SU-DHL-6 (cell line): ENCODE data around the gene NLGN1.

Experiments used
- H2AFZ ChIP-seq: fragments of 200-600 bp; sonication (generic); 2 replicates; pipeline ENCODE4 v1.6.1; 2014; ENCODE audit warnings: low read depth, mild to moderate bottlenecking, moderate library complexity, mixed read lengths, antibody characterized with exemption, low read length; ENCODE audit not compliant: severe bottlenecking
- H3F3A ChIP-seq: fragments of 200-600 bp; shearing (Covaris generic); 2 replicates; pipeline ENCODE4 v1.6.0; 2016; ENCODE audit warnings: antibody characterized with exemption, mild to moderate bottlenecking; ENCODE audit not compliant: insufficient read depth
- H3K27ac ChIP-seq: fragments of 200-600 bp; sonication (generic); 2 replicates; pipeline ENCODE4 v1.5.1; 2016; ENCODE audit warnings: low read depth, mild to moderate bottlenecking, low read length, moderate library complexity, mixed read lengths
- H3K27me3 ChIP-seq: fragments of 200-600 bp; sonication (generic), shearing (Covaris generic); 2 replicates; pipeline ENCODE4 v1.6.0; 2014; ENCODE audit warnings: mild to moderate bottlenecking, low read length
- H3K36me3 ChIP-seq: fragments of 200-600 bp; sonication (generic); 2 replicates; pipeline ENCODE4 v1.6.1; 2014; ENCODE audit warnings: mild to moderate bottlenecking, low read length, mixed read lengths
- H3K4me2 ChIP-seq: fragments of 300-600, 200-600 bp; shearing (Covaris generic), sonication (generic); 2 replicates; pipeline ENCODE4 v1.6.0; 2014; ENCODE audit warnings: low read length, low read depth, mild to moderate bottlenecking; ENCODE audit not compliant: poor library complexity, severe bottlenecking
- H3K4me3 ChIP-seq: fragments of 200-600 bp; sonication (generic); 2 replicates; pipeline ENCODE4 v1.5.1; 2014; ENCODE audit warnings: antibody characterized with exemption, low read length, mild to moderate bottlenecking, mixed read lengths; ENCODE audit not compliant: insufficient read depth, poor library complexity, severe bottlenecking
- H3K79me2 ChIP-seq: fragments of 200-600 bp; sonication (generic); 2 replicates; pipeline ENCODE4 v1.6.1; 2014; ENCODE audit warnings: mild to moderate bottlenecking, low read length, moderate library complexity; ENCODE audit not compliant: insufficient read depth
- H3K9ac ChIP-seq: fragments of 200-600 bp; sonication (generic); 2 replicates; pipeline ENCODE4 v1.7.0; 2014; ENCODE audit warnings: mild to moderate bottlenecking, low read length
- H3K9me2 ChIP-seq: fragments of 200-600 bp; sonication (generic); replicated peaks from 2 replicates; pipeline ENCODE4 v1.6.1; 2014; ENCODE audit warnings: low read length; ENCODE audit not compliant: insufficient read depth
- H3K9me3 ChIP-seq: fragments of 200-600 bp; sonication (generic); 2 replicates; pipeline ENCODE4 v1.6.1; 2014; ENCODE audit warnings: low read length, mixed read lengths; ENCODE audit not compliant: insufficient read depth
- H4K20me1 ChIP-seq: fragments of 200-600 bp; sonication (generic); 2 replicates; pipeline ENCODE4 v1.6.1; 2014; ENCODE audit warnings: low read depth, mild to moderate bottlenecking, antibody characterized with exemption, low read length, moderate library complexity, mixed read lengths
- CTCF ChIP-seq: fragments of 200-600 bp; sonication (generic); IDR thresholded peaks from one replicate; pipeline ENCODE4 v1.5.1; 2017; ENCODE audit warnings: antibody characterized with exemption, mild to moderate bottlenecking, low read length, moderate library complexity; ENCODE audit not compliant: insufficient read depth, poor library complexity, severe bottlenecking
- EZH2phosphoT487 ChIP-seq: fragments of 200-600 bp; sonication (generic), shearing (Covaris generic); conservative IDR thresholded peaks from 2 replicates; pipeline ENCODE4 v1.6.1; 2018; ENCODE audit warnings: mild to moderate bottlenecking, antibody characterized with exemption, low read length, moderate library complexity, mixed read lengths

The NLGN1 gene

GRCh38 chr3:173734473-173734872, 336.9 kb downstream of the NLGN1 start:
- Histone ChIP-seq H3K9me3 (no peaks in the 10 kb centered on the region), H3F3A (no peaks in the 10 kb centered on the region), H3K4me3 (no peak overlapping the region), H3K36me3 (no peaks in the 10 kb centered on the region), H4K20me1 (no peaks in the 10 kb centered on the region), H3K27me3 (no peaks in the 10 kb centered on the region), H3K9me2 (no peaks in the 10 kb centered on the region), H2AFZ (no peak overlapping the region), H3K4me2 (no peak overlapping the region), H3K9ac (no peak overlapping the region), H3K27ac (no peak overlapping the region), H3K79me2 (no peaks in the 10 kb centered on the region)
- TF ChIP-seq CTCF, result no peak
- no peak for TF ChIP-seq EZH2phosphoT487

GRCh38 chr3:173734895-173735294, 337.4 kb downstream of the NLGN1 start:
- no peaks in the 10 kb centered on the region for H3K36me3 ChIP-seq
- no peaks in the 10 kb centered on the region for H3F3A ChIP-seq
- TF ChIP-seq CTCF (no peak), EZH2phosphoT487 (no peak)
- no peaks in the 10 kb centered on the region for H3K9me2 ChIP-seq
- no peaks in the 10 kb centered on the region for H3K79me2 ChIP-seq
- H3K4me2 ChIP-seq, result no peak overlapping the region
- no peaks in the 10 kb centered on the region for H3K27me3 ChIP-seq
- H3K27ac ChIP-seq, result no peak overlapping the region
- no peaks in the 10 kb centered on the region for H4K20me1 ChIP-seq
- H3K4me3 ChIP-seq, result no peak overlapping the region
- no peak overlapping the region for H2AFZ ChIP-seq
- H3K9ac ChIP-seq, result no peak overlapping the region
- no peaks in the 10 kb centered on the region for H3K9me3 ChIP-seq

- H3K9me2 ChIP-seq, result no peaks in the 10 kb centered on the region
- H3F3A ChIP-seq, result no peaks in the 10 kb centered on the region
- H3K9ac ChIP-seq, result no peak overlapping the region
- H3K9me3 ChIP-seq, result no peaks in the 10 kb centered on the region
- H3K27ac ChIP-seq, result no peak overlapping the region
- H4K20me1 ChIP-seq, result no peaks in the 10 kb centered on the region
- no peaks in the 10 kb centered on the region for H3K79me2 ChIP-seq
- no peak overlapping the region for H3K4me2 ChIP-seq
- no peak overlapping the region for H3K4me3 ChIP-seq
- no peak for TF ChIP-seq CTCF
- no peak for TF ChIP-seq EZH2phosphoT487
- H2AFZ ChIP-seq, result no peak overlapping the region
- no peaks in the 10 kb centered on the region for H3K27me3 ChIP-seq
- no peaks in the 10 kb centered on the region for H3K36me3 ChIP-seq
Measured at GRCh38 chr3:173735841-173736240, 338.3 kb downstream of the NLGN1 start.
